HepG2 (cell line): ENCODE data around the gene HSPA14. TPM values are rescaled to one million over a fixed set of nuclear protein-coding genes. Genes with fewer than 3 reads are reported as not detected.

ENCODE experiments used
- ARID4A ChIP-seq: sonication (generic); formaldehyde crosslinking; IDR thresholded peaks from 2 replicates; pipeline ENCODE4 v1.5.0; 2020; ENCODE audit warnings: mild to moderate bottlenecking, missing genetic modification reagents, borderline replicate concordance
- HNF4A ChIP-seq: sonication (generic); formaldehyde crosslinking; IDR thresholded peaks from 2 replicates; pipeline ENCODE4 v1.4.0; 2020; ENCODE audit warnings: missing genetic modification reagents
- HOMEZ ChIP-seq: IDR thresholded peaks from 2 replicates; pipeline ENCODE4 v1.6.1; 2016; ENCODE audit warnings: low read depth
- TARDBP ChIP-seq: sonication (generic); formaldehyde crosslinking; IDR thresholded peaks from 2 replicates; pipeline ENCODE4 v1.8.0; 2022; ENCODE audit warnings: mild to moderate bottlenecking, missing genetic modification reagents
- ZBTB10 ChIP-seq: sonication (generic); formaldehyde crosslinking; IDR thresholded peaks from 2 replicates; pipeline ENCODE4 v1.4.0; 2020; ENCODE audit warnings: missing genetic modification reagents, borderline replicate concordance
- ZBTB42 ChIP-seq: sonication (generic); formaldehyde crosslinking; IDR thresholded peaks from 2 replicates; pipeline ENCODE4 v1.5.0; 2020; ENCODE audit warnings: mild to moderate bottlenecking, missing genetic modification reagents
- polyA plus RNA-seq, 8 experiments: library from polyadenylated mRNA; depleted of rRNA in 3 of 8; stranded (reverse) in 7 of 8; unstranded in 1 of 8; fragments of >200 nt; fragmentation: Illumina TruSeq in 4 of 8; extraction: Trizol in 4 of 8; gene quantifications; 2 replicates each; pipeline versions ENCODE4 v1.2.1 to v1.2.3, GENCODE V29; 2011 to 2016; ENCODE audit warnings: low read depth in 4 of 8, missing spikeins in 1 of 8, mixed read lengths in 1 of 8; ENCODE audit not compliant: insufficient read depth in 1 of 8
- total RNA-seq, 5 experiments: library from RNA; depleted of rRNA; stranded (reverse); fragments of >200 nt; fragmentation: Illumina TruSeq; extraction: Trizol; gene quantifications; 2 replicates each; pipeline ENCODE4 v1.2.3, GENCODE V29; 2016; ENCODE audit warnings: low read depth in 1 of 5

The HSPA14 gene
- total and polyA plus RNA-seq, 2 of the 13 experiments (the other 11 are each of a cell fraction or from before 2014, with no cell fraction given): 10.7 to 29.8 TPM

- no peak for TF ChIP-seq ARID4A (CRISPR knock-in tag)
- no peak for TF ChIP-seq TARDBP (CRISPR knock-in tag)
- TF ChIP-seq ZBTB10 (CRISPR knock-in tag): no peak
- TF ChIP-seq HNF4A (CRISPR knock-in tag): peak; percentile 64
- no peak for TF ChIP-seq ZBTB42 (CRISPR knock-in tag)
- peak; percentile 62; the same call in 1 of the 2 replicates for TF ChIP-seq HOMEZ (CRISPR knock-in tag)
Observed at GRCh38 chr10:14891151-14891550, 53.0 kb downstream of the HSPA14 start (continued).
